ENCODE results near the gene PHF23.

GRCh38 chr17:7219812-7220592 lies 19.3 kb downstream of the PHF23 start, which contains the start of the genes ACADVL and DLG4:
- peak in 1 of 2 donors; percentile 57 for TF ChIP-seq POLR2A (IDR thresholded peaks at IDR 0.05)
- no peak for TF ChIP-seq CTCF (IDR thresholded peaks at IDR 0.05)
